CD4-positive, CD25-positive, alpha-beta regulatory T cell (primary cell): ENCODE measurements around the gene NCF4. TPM values are rescaled to one million over a fixed set of nuclear protein-coding genes. Genes with fewer than 3 reads are reported as not detected.
A peak's percentile ranks its signal among the peaks of the same experiment; 100 is the strongest.

ENCODE experiments used
- ATAC-seq, 2 donors: fragments of 150-1000 bp; cut with Tn5 transposase; one replicate each; pipeline ENCODE4 v1.10.0; 2021; ENCODE audit warnings: low read depth in 2 of 2, moderate number of reproducible peaks in 2 of 2, moderate library complexity in 1 of 2
- DNase-seq, 3 donors: peaks; one replicate each; pipeline versions ENCODE4 v3.0.0 to v3.0.0-alpha.2; 2012 to 2022; ENCODE audit warnings: mixed read lengths in 1 of 3
- H3K27ac ChIP-seq: one replicate; pipeline ENCODE4 v1.7.0; 2013; ENCODE audit warnings: mild to moderate bottlenecking, low read length; ENCODE audit not compliant: insufficient read depth, poor library complexity, severe bottlenecking
- H3K27me3 ChIP-seq: one replicate; pipeline ENCODE4 v1.7.0; 2013; ENCODE audit warnings: low read length; ENCODE audit not compliant: control insufficient read depth, insufficient read depth
- H3K36me3 ChIP-seq: one replicate; pipeline ENCODE4 v1.7.0; 2013; ENCODE audit warnings: mild to moderate bottlenecking, low read length, moderate library complexity; ENCODE audit not compliant: control insufficient read depth, insufficient read depth
- H3K4me1 ChIP-seq: 2 replicates; pipeline ENCODE4 v1.7.0; 2013; ENCODE audit warnings: mild to moderate bottlenecking, low read length; ENCODE audit not compliant: insufficient read depth, control insufficient read depth, poor library complexity, severe bottlenecking
- H3K4me3 ChIP-seq: one replicate; pipeline ENCODE4 v1.7.0; 2013; ENCODE audit warnings: low read depth, mild to moderate bottlenecking, low read length, moderate library complexity
- H3K9me3 ChIP-seq, 2 experiments: 1 replicate in 1 of 2; 2 replicates in 1 of 2; pipeline ENCODE4 v1.7.0; 2013; ENCODE audit warnings: low read length in 2 of 2, mild to moderate bottlenecking in 1 of 2, moderate library complexity in 1 of 2; ENCODE audit not compliant: control insufficient read depth in 2 of 2
- H3K27ac Mint-ChIP-seq, 3 donors: one replicate each; pipeline ENCODE4 v1.8.0; 2020 to 2022; ENCODE audit warnings: mild to moderate bottlenecking in 3 of 3, mixed read lengths in 3 of 3, moderate library complexity in 2 of 3
- H3K27me3 Mint-ChIP-seq: one replicate; pipeline ENCODE4 v1.8.0; 2022; ENCODE audit warnings: mild to moderate bottlenecking, mixed read lengths
- H3K36me3 Mint-ChIP-seq: one replicate; pipeline ENCODE4 v1.8.0; 2020; ENCODE audit warnings: mixed read lengths
- H3K4me1 Mint-ChIP-seq, 4 donors: one replicate each; pipeline ENCODE4 v1.8.0; 2020 to 2022; ENCODE audit warnings: mixed read lengths in 4 of 4, mild to moderate bottlenecking in 1 of 4
- H3K4me3 Mint-ChIP-seq, 4 donors: one replicate each; pipeline ENCODE4 v1.8.0; 2020 to 2022; ENCODE audit warnings: mild to moderate bottlenecking in 4 of 4, mixed read lengths in 4 of 4, moderate library complexity in 3 of 4
- H3K9me3 Mint-ChIP-seq, 7 donors: one replicate each; pipeline ENCODE4 v1.8.0; 2020 to 2022; ENCODE audit warnings: mixed read lengths in 7 of 7, mild to moderate bottlenecking in 3 of 7, moderate library complexity in 2 of 7
- polyA plus RNA-seq, 4 donors: library from polyadenylated mRNA; unstranded; fragments of 300-500 nt; fragmentation: Illumina TruSeq; gene quantifications; one replicate each; pipeline ENCODE4 v1.2.3, GENCODE V29; 2021
- total RNA-seq: library from RNA; stranded (reverse); gene quantifications from one replicate; pipeline ENCODE4 v1.2.3, GENCODE V29; 2022

Gene NCF4
- total and polyA plus RNA-seq, 5 donors from 2014 or later, result 53.1 to 126 (median 63.6) TPM

- Histone ChIP-seq H3K36me3 (peaks cover 49% of the 10 kb centered on the region), H3K4me1 (no peaks in the 10 kb centered on the region), H3K27ac (no peak overlapping the region), H3K4me3 (no peak overlapping the region), H3K9me3 (no peaks in the 10 kb centered on the region), H3K27me3 (no peaks in the 10 kb centered on the region)
- DNase-seq (no peak), ATAC-seq (no peak)
- peaks cover 16% of the 10 kb centered on the region for H3K36me3 Mint-ChIP-seq
- H3K4me3 Mint-ChIP-seq, result no peak overlapping the region
- H3K9me3 Mint-ChIP-seq, result no peaks in the 10 kb centered on the region
- no peaks in the 10 kb centered on the region for H3K27me3 Mint-ChIP-seq
- H3K4me1 Mint-ChIP-seq, result peaks cover 0 to 15% (median 7%) of the 10 kb centered on the region in 4 donors
- peak overlapping the region in 1 of 3 donors; percentile 8 for H3K27ac Mint-ChIP-seq
These were observed 66.1 kb downstream of the NCF4 start for GRCh38 chr22:36926721-36927435.

Other genes starting within 250 kb of the NCF4 start
- not detected for gene CACNG2, start 157.3 kb upstream of the NCF4 start, total RNA-seq
- not detected for gene CACNG2, start 157.3 kb upstream of the NCF4 start, polyA plus RNA-seq
- gene IFT27, start 84.9 kb upstream of the NCF4 start, total RNA-seq, result 20.8 TPM
- gene IFT27, start 84.9 kb upstream of the NCF4 start, polyA plus RNA-seq, result 10 to 100 TPM; 12.0 to 20.3 (median 15.5) TPM
- not detected for gene PVALB, start 44.0 kb upstream of the NCF4 start, total RNA-seq
- gene PVALB, start 44.0 kb upstream of the NCF4 start, polyA plus RNA-seq, result not detected
- gene CSF2RB, start 52.6 kb downstream of the NCF4 start, total RNA-seq, result 27.0 TPM
- gene CSF2RB, start 52.6 kb downstream of the NCF4 start, polyA plus RNA-seq, result 10 to 100 TPM in 2 of 4 donors, 1 to 10 TPM in 2; 5.7 to 10.6 (median 8.8) TPM
- gene TST, start 158.4 kb downstream of the NCF4 start, total RNA-seq, result not detected
- 1 to 10 TPM; 1.4 to 3.3 (median 1.8) TPM for gene TST, start 158.4 kb downstream of the NCF4 start, polyA plus RNA-seq
- gene MPST, start 158.7 kb downstream of the NCF4 start, total RNA-seq, result 10.3 TPM
- 10 to 100 TPM; 11.4 to 32.6 (median 25.1) TPM for gene MPST, start 158.7 kb downstream of the NCF4 start, polyA plus RNA-seq
- gene KCTD17, start 190.7 kb downstream of the NCF4 start, total RNA-seq, result 33.5 TPM
- 10 to 100 TPM; 10.9 to 15.4 (median 12.7) TPM for gene KCTD17, start 190.7 kb downstream of the NCF4 start, polyA plus RNA-seq
- 1.5 TPM for gene TMPRSS6, start 248.7 kb downstream of the NCF4 start, total RNA-seq
- gene TMPRSS6, start 248.7 kb downstream of the NCF4 start, polyA plus RNA-seq, result under 1 TPM; 0.10 to 0.18 (median 0.14) TPM